Measurements from ENCODE around the gene C11orf68.

Gene C11orf68

DNA sequence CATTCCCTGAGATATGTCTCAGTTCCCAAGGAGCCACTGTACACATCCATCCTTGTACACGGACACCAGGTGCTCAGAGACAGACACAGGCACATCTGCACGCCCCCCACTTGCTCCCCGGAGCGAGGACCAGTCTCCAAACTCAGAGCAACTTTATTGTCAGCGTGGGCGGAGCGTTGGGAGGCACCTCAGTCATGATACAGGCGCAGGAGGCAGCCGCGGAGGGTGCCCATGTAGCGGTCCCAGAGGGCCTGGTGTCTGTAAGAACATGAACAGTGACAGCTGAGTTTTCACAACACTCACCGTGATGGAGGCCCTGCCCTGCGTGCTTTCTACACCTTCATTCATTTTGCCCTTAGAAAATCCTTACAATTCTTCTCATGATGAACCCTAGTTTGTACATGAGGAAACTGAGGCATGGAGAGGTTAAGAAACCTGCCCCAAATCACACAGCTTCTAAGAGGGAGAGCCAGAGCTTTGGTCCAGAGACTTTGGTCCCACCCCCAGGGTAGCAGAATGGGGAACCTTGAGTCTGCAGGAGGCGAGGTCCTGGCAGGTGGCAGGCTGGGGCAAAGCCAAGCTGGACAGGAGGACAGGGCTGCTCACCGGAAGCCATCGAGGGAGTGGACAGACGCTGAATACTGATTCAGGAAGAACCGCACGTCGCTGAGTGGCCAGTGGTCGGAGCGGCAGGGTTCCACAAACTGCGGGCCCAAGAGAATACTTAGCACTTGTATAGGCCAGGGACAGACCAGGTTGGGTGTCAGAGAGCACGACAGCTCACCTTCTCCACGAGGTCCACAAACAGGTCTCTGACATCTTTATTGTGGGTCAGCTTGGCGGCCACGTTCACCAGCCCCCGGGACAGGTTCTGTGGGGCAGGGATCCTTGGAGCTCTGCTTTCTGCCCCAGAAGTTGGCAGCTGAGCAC, 34.8 kb downstream of the C11orf68 start:
- TF ChIP-seq, protein P1, sequence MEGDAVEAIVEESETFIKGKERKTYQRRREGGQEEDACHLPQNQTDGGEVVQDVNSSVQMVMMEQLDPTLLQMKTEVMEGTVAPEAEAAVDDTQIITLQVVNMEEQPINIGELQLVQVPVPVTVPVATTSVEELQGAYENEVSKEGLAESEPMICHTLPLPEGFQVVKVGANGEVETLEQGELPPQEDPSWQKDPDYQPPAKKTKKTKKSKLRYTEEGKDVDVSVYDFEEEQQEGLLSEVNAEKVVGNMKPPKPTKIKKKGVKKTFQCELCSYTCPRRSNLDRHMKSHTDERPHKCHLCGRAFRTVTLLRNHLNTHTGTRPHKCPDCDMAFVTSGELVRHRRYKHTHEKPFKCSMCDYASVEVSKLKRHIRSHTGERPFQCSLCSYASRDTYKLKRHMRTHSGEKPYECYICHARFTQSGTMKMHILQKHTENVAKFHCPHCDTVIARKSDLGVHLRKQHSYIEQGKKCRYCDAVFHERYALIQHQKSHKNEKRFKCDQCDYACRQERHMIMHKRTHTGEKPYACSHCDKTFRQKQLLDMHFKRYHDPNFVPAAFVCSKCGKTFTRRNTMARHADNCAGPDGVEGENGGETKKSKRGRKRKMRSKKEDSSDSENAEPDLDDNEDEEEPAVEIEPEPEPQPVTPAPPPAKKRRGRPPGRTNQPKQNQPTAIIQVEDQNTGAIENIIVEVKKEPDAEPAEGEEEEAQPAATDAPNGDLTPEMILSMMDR (IDR thresholded peaks at IDR 0.05; ENCODE audit: low read depth, low read length): no peak
- in situ Hi-C loops (cut with HindIII; ENCODE audit: low sequenced_read_pairs): no loop called here
- H3K4me3 ChIP-seq (ENCODE audit: low read depth, low read length): no peak overlapping the region
- no peak for DNase-seq (ENCODE audit: low read depth, low spot score)

DNA sequence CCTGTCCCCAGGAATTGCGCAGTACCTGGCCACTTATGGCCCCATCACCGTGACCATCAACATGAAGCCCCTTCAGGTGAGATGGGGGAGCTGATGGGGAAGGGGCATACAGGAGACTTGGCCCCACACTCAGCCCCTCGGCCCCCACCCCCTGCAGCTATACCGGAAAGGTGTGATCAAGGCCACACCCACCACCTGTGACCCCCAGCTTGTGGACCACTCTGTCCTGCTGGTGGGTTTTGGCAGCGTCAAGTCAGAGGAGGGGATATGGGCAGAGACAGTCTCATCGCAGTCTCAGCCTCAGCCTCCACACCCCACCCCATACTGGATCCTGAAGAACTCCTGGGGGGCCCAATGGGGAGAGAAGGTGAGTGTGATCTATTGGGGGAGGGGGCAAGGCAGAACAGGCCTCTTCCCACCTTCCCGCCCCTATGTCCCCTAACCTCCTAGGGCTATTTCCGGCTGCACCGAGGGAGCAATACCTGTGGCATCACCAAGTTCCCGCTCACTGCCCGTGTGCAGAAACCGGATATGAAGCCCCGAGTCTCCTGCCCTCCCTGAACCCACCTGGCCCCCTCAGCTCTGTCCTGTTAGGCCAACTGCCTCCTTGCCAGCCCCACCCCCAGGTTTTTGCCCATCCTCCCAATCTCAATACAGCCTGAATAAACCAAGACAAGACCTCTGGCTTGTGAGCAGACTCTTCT, 35.7 kb downstream of the C11orf68 start:
- H3K4me3 ChIP-seq (ENCODE audit: low read depth, low read length): no peak overlapping the region
- in situ Hi-C loops (cut with HindIII; ENCODE audit: low sequenced_read_pairs): no loop called here
- no peak for DNase-seq (ENCODE audit: low read depth, low spot score)
- TF ChIP-seq, protein P1 (IDR thresholded peaks at IDR 0.05; ENCODE audit: low read depth, low read length): no peak

- in situ Hi-C loops (cut with HindIII; ENCODE audit: low sequenced_read_pairs): no loop called here
- no peak overlapping the region for H3K4me3 ChIP-seq (ENCODE audit: low read depth, low read length)
- no peak for DNase-seq (ENCODE audit: low read depth, low spot score)
- TF ChIP-seq, protein P1 (IDR thresholded peaks at IDR 0.05; ENCODE audit: low read depth, low read length): no peak
These were observed 36.5 kb downstream of the C11orf68 start for GRCh38 chr11:65882120-65883057.

GRCh38 chr11:65880844-65881421, 37.9 kb downstream of the C11orf68 start:
- TF ChIP-seq, protein P1 (IDR thresholded peaks at IDR 0.05; ENCODE audit: low read depth, low read length): no peak
- H3K4me3 ChIP-seq (ENCODE audit: low read depth, low read length): no peak overlapping the region
- no peak for DNase-seq (ENCODE audit: low read depth, low spot score)
- in situ Hi-C loops (cut with HindIII; ENCODE audit: low sequenced_read_pairs): no loop called here

GRCh38 chr11:65880027-65880426, 38.8 kb downstream of the C11orf68 start:
- H3K4me3 ChIP-seq (ENCODE audit: low read depth, low read length): no peak overlapping the region
- TF ChIP-seq, protein P1 (IDR thresholded peaks at IDR 0.05; ENCODE audit: low read depth, low read length): no peak
- in situ Hi-C loops (cut with HindIII; ENCODE audit: low sequenced_read_pairs): no loop called here
- DNase-seq (ENCODE audit: low read depth, low spot score): no peak

GRCh38 chr11:65879617-65880016, 39.2 kb downstream of the C11orf68 start, which contains the start of gene CTSW:
Gene CTSW (plus strand): TSS chr11:65879837. CDS start chr11:65879855, 18 bp downstream.
- no peak within 1 kb of the TSS for H3K4me3 ChIP-seq (ENCODE audit: low read depth, low read length)
- no peak for DNase-seq (ENCODE audit: low read depth, low spot score)
- TF ChIP-seq, protein P1 (IDR thresholded peaks at IDR 0.05; ENCODE audit: low read depth, low read length): no peak
- in situ Hi-C loops (cut with HindIII; ENCODE audit: low sequenced_read_pairs): no loop called here

Measured in astrocyte of the spinal cord (primary cell).